ENCODE measurements around the gene ENO4. TPM values are rescaled to one million over a fixed set of nuclear protein-coding genes. Genes with fewer than 3 reads are reported as not detected.

ENO4 gene
- total and polyA plus RNA-seq, 2 experiments from 2014 or later: 0.24 to 0.44 TPM

- no peak for TF ChIP-seq ZNF462 (CRISPR knock-in tag; IDR thresholded peaks at IDR 0.05)
- TF ChIP-seq POLR2AphosphoS5 (IDR thresholded peaks at IDR 0.05; ENCODE audit: low read depth): no peak
- no peak for TF ChIP-seq CREB1 (CRISPR knock-in tag; IDR thresholded peaks at IDR 0.05; ENCODE audit: low read depth)
- TF ChIP-seq JUNB (IDR thresholded peaks at IDR 0.05; ENCODE audit: unreplicated experiment): no peak
- no peak for TF ChIP-seq NANOG (IDR thresholded peaks at IDR 0.05; ENCODE audit: borderline replicate concordance)
Measured at GRCh38 chr10:116893686-116894037, 44.4 kb downstream of the ENO4 start (continued).

- H3K36me3 Mint-ChIP-seq (ENCODE audit: low read depth): no peaks in the 10 kb centered on the region
- Histone ChIP-seq H3K27me3 (ENCODE audit: insufficient read depth) (no peaks in the 10 kb centered on the region), H4K20me1 (replicated peaks; ENCODE audit: insufficient read depth) (no peaks in the 10 kb centered on the region), H3K79me2 (replicated peaks; ENCODE audit: insufficient read depth) (no peaks in the 10 kb centered on the region), H3K4me3 (no peak overlapping the region), H2AFZ (no peak overlapping the region), H3K36me3 (ENCODE audit: insufficient read depth) (no peaks in the 10 kb centered on the region), H3K27ac (ENCODE audit: low read depth) (no peak overlapping the region), H3K4me1 (ENCODE audit: insufficient read depth) (peaks cover under 1% of the 10 kb centered on the region; the same call in 1 of the 2 replicates), H3K4me2 (no peak overlapping the region), H3K9me2 (ENCODE audit: insufficient read depth) (no peaks in the 10 kb centered on the region), H3F3A (replicated peaks; ENCODE audit: low read depth) (no peaks in the 10 kb centered on the region)
- TF ChIP-seq CTCF (conservative IDR thresholded peaks at IDR 0.05; ENCODE audit: low read depth in 2 of 2): no peak
- DNase-seq (ENCODE audit: low spot score) (no peak), ATAC-seq (no peak)
- H3K4me3 Mint-ChIP-seq: no peak overlapping the region
- H3K4me1 Mint-ChIP-seq: peaks cover 8% of the 10 kb centered on the region; the same call in 2 of the 3 replicates
- H3K27ac Mint-ChIP-seq: no peak overlapping the region
- no peaks in the 10 kb centered on the region for H3K9me3 Mint-ChIP-seq
- H3K27me3 Mint-ChIP-seq (ENCODE audit: insufficient read depth, low read depth, poor library complexity): no peaks in the 10 kb centered on the region
Measured at GRCh38 chr10:116899626-116900025, 50.3 kb downstream of the ENO4 start.
